ENCODE data around the gene KATNAL1. TPM values are rescaled to one million over a fixed set of nuclear protein-coding genes. Genes with fewer than 3 reads are reported as not detected.

KATNAL1 gene
- total and polyA plus RNA-seq, 12 donors: 1.5 to 17.9 (median 9.4) TPM

DNA sequence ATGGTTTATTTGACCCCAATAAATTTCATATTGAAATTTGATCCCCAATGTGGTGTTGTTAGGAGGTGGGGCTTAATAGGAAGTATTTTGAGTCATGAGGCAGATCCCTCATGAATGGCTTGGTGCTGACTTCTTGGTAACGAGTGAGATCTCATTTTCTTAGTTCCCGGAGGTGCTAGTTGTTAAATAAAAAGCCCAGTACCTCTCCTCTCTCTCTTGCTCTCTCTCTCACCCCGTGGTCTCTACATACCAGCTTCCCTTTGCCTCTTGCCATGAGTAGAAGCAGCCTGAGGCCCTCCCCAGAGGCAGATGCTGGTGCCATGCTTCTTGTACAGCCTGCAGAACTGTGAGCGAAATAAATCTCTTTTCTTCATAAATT, 39.4 kb upstream of the KATNAL1 start:
- Histone ChIP-seq H3K4me3 (no peak overlapping the region), H3K9me3 (replicated peaks in 1 of 3) (no peaks in the 10 kb centered on the region), H3K27ac (no peak overlapping the region), H3K36me3 (replicated peaks in 1 of 2) (no peaks in the 10 kb centered on the region), H3K4me1 (replicated peaks in 1 of 2) (peaks cover 0 to 10% of the 10 kb centered on the region in 2 donors), H3K27me3 (no peaks in the 10 kb centered on the region)
- WGBS, 4 donors: 84 to 91% (median 87%) methylated on average over 4 of the region's 4 CpGs
- DNase-seq: no peak
- no peak for TF ChIP-seq POLR2A (IDR thresholded peaks at IDR 0.05)
- TF ChIP-seq, protein P1, sequence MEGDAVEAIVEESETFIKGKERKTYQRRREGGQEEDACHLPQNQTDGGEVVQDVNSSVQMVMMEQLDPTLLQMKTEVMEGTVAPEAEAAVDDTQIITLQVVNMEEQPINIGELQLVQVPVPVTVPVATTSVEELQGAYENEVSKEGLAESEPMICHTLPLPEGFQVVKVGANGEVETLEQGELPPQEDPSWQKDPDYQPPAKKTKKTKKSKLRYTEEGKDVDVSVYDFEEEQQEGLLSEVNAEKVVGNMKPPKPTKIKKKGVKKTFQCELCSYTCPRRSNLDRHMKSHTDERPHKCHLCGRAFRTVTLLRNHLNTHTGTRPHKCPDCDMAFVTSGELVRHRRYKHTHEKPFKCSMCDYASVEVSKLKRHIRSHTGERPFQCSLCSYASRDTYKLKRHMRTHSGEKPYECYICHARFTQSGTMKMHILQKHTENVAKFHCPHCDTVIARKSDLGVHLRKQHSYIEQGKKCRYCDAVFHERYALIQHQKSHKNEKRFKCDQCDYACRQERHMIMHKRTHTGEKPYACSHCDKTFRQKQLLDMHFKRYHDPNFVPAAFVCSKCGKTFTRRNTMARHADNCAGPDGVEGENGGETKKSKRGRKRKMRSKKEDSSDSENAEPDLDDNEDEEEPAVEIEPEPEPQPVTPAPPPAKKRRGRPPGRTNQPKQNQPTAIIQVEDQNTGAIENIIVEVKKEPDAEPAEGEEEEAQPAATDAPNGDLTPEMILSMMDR (IDR thresholded peaks at IDR 0.05): no peak
- intact Hi-C loops (cut with DNase I): no loop called here

DNA sequence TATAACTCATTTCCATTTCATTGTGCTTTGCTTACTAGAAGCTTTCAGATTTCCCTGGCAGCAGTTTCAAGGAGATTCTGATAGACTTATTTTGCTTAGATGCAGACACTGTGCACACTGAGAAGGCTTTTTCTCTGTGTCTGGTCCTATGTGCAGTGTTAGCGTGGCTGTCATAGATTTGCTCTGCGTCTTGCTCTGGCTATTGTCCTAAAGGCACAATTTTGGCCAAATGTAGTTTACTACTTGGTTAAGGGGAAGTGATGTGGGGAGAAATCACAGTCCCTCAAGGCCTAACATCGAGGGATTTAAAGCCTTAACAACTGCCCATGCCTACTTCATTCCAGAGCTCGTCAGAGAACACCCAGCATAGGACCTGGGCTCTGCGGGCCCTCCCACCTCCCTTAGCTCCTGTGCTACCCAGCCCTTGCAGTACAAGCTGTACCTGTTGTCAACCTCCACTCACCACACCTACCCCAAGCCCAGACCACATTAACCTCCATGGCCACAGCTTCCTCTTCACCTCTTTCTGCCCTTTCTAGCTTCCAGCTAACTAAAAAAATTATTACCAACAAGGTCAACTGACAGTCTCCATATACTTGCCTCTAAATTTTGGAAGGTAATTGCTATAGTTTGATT, 38.9 kb upstream of the KATNAL1 start:
- intact Hi-C loops (cut with DNase I): no loop called here
- TF ChIP-seq, protein P1 (IDR thresholded peaks at IDR 0.05): no peak
- TF ChIP-seq POLR2A (IDR thresholded peaks at IDR 0.05): no peak
- H3K4me3 ChIP-seq: no peak overlapping the region
- H3K27ac ChIP-seq: no peak overlapping the region
- no peaks in the 10 kb centered on the region for H3K27me3 ChIP-seq
- WGBS, 4 donors: 79 to 84% (median 81%) methylated on average over 3 to 5 of the region's 5 CpGs
- H3K4me1 ChIP-seq (replicated peaks in 1 of 2): peaks cover 0 to 15% of the 10 kb centered on the region in 2 donors
- peak in 1 of 7 donors; percentile 12 for DNase-seq
- H3K9me3 ChIP-seq (replicated peaks in 1 of 3): no peaks in the 10 kb centered on the region
- no peaks in the 10 kb centered on the region for H3K36me3 ChIP-seq (replicated peaks in 1 of 2)

DNA sequence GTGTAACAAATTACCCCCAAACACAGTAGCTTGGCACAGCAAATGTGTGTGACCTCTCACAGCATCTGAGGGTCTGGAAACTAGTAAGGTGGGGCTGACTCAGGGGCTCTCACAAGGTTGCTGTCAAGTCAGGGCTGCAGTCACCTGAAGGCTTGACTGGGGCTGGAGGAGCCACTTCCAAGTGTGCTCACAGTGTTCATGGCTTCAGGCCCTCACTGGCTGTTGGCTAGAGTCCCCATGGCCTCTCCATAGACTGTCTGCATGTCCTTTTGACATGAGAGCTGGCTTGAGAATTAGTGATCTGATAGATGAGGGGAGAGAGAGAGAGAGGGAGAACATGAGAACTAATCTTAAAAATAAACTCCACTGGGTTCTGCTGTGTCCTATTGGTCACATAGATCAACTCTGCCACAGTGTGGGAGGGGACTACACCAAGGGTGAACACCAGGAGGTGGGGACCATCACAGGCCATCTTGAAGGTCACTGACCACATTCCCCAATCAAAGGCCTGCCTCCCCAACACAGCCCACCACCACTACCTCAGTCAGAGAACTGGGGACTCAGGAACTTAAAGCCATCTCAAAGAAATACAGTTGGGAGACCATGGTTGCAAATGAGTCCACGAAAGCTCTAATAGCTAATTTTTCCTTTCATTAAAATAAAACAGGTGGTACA, 38.2 kb upstream of the KATNAL1 start:
- Histone ChIP-seq H3K9me3 (replicated peaks in 1 of 3) (no peaks in the 10 kb centered on the region), H3K27ac (no peak overlapping the region), H3K4me1 (replicated peaks in 1 of 2) (peaks cover 3 to 22% of the 10 kb centered on the region in 2 donors), H3K4me3 (no peak overlapping the region), H3K36me3 (replicated peaks in 1 of 2) (no peaks in the 10 kb centered on the region), H3K27me3 (no peaks in the 10 kb centered on the region)
- intact Hi-C loops (cut with DNase I): no loop called here
- 94 to 100% (median 98%) methylated on average over 1 of the region's 1 CpG for WGBS, 4 donors
- TF ChIP-seq, protein P1 (IDR thresholded peaks at IDR 0.05): no peak
- TF ChIP-seq POLR2A (IDR thresholded peaks at IDR 0.05): no peak
- no peak for DNase-seq

DNA sequence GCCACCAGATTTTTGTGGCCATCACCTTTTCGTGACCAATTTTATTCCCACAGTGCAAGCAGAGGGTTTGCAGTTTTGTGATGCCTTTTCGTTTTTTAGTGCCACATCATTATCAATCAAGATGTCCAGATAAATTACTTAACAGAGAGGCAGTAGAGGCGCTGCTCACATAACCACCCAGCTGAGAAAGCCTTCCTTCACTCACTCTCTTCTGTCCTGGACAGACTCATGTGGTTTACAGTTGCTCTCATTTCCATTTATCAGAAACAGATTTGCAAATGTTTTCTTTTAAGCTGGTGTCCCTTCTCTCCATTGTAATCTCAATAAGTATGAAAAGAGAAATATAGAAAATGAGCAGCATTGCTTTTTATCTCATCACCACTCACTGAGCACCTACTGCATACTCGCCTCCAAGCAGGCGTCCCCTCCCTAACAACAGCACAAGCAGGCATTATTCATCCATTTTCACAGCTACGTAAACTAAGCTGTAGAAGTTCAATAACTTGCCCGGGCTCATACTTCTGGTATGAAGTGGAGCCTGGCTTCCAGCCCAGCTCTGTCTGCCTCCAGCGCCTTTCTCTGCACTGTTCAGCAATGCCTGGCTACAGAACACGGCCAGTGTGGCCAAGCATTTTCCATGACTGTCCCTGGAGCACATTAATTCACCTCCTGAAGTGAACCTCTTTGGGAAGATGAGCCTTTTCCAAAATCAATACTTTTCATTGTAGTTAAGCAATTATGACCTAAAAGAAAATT, 34.6 kb upstream of the KATNAL1 start:
- peak in 1 of 2 donors; percentile 38 for TF ChIP-seq POLR2A (IDR thresholded peaks at IDR 0.05)
- TF ChIP-seq, protein P1 (IDR thresholded peaks at IDR 0.05): no peak
- Histone ChIP-seq H3K9me3 (replicated peaks in 1 of 3) (no peaks in the 10 kb centered on the region), H3K27ac (peak overlapping the region in 4 of 5 donors; percentile 11 to 86 (median 32)), H3K27me3 (no peaks in the 10 kb centered on the region), H3K4me1 (replicated peaks in 1 of 2) (peaks cover 16 to 43% of the 10 kb centered on the region in 2 donors), H3K36me3 (replicated peaks in 1 of 2) (no peaks in the 10 kb centered on the region), H3K4me3 (no peak overlapping the region)
- 30 to 55% (median 42%) methylated on average over 9 of the region's 9 CpGs for WGBS, 4 donors
- DNase-seq: peak; percentile 74 to 93 (median 90)
- intact Hi-C loops (cut with DNase I): no loop called here
